HG03469 (cell line): ENCODE measurements around the gene DHRS3.
"Not testable (repeated sequence)": the region's sequence is repeated elsewhere in the genome, so short reads cannot be mapped to it uniquely, and the experiment has no call there.

Experiments used
- ATAC-seq: cut with Tn5 transposase; IDR thresholded peaks from one replicate; pipeline ENCODE4 v1.9.1; 2021; ENCODE audit warnings: mild to moderate bottlenecking, moderate library complexity, moderate number of reproducible peaks; ENCODE audit not compliant: unreplicated experiment

Gene DHRS3

GRCh38 chr1:12617901-12618660 lies at the start of gene DHRS3:
Gene DHRS3 (minus strand): TSS chr1:12618210. CDS start chr1:12617348, 862 bp downstream.
- ATAC-seq, result no peak

GRCh38 chr1:12666141-12666735 lies 48.2 kb upstream of the DHRS3 start:
- ATAC-seq, result no peak

- no peak for ATAC-seq
Measured at GRCh38 chr1:12665511-12665910, 47.5 kb upstream of the DHRS3 start.

- no peak for ATAC-seq
Measured at GRCh38 chr1:12662556-12662955, 44.5 kb upstream of the DHRS3 start.

GRCh38 chr1:12661606-12662219 lies 43.7 kb upstream of the DHRS3 start:
- no peak for ATAC-seq

GRCh38 chr1:12658531-12659453 lies 40.8 kb upstream of the DHRS3 start:
- no peak for ATAC-seq

GRCh38 chr1:12657885-12658512 lies 40.0 kb upstream of the DHRS3 start:
- ATAC-seq, result not testable (repeated sequence)

GRCh38 chr1:12657060-12657884 lies 39.3 kb upstream of the DHRS3 start:
- ATAC-seq, result no peak

GRCh38 chr1:12656575-12656974 lies 38.6 kb upstream of the DHRS3 start:
- no peak for ATAC-seq

GRCh38 chr1:12654657-12655056 lies 36.6 kb upstream of the DHRS3 start:
- no peak for ATAC-seq

GRCh38 chr1:12654004-12654567 lies 36.1 kb upstream of the DHRS3 start:
- no peak for ATAC-seq

GRCh38 chr1:12649971-12650421 lies 32.0 kb upstream of the DHRS3 start:
- no peak for ATAC-seq

GRCh38 chr1:12648741-12649140 lies 30.7 kb upstream of the DHRS3 start:
- no peak for ATAC-seq

GRCh38 chr1:12645401-12645800 lies 27.4 kb upstream of the DHRS3 start:
- not testable (repeated sequence) for ATAC-seq

GRCh38 chr1:12644829-12645228 lies 26.8 kb upstream of the DHRS3 start:
- no peak for ATAC-seq

GRCh38 chr1:12644237-12644636 lies 26.2 kb upstream of the DHRS3 start:
- ATAC-seq, result no peak

- ATAC-seq, result no peak
Measured at GRCh38 chr1:12643785-12644184, 25.8 kb upstream of the DHRS3 start, which contains the start of gene AADACL4. Gene AADACL4 (plus strand): TSS chr1:12644085. CDS start chr1:12644547, 462 bp downstream.

GRCh38 chr1:12643079-12643478 lies 25.1 kb upstream of the DHRS3 start:
- ATAC-seq, result no peak

- no peak for ATAC-seq
Measured at GRCh38 chr1:12640958-12641272, 22.9 kb upstream of the DHRS3 start.
